HG03439 (cell line): ENCODE results near the gene SBF2.
"Not testable (repeated sequence)": the region's sequence is repeated elsewhere in the genome, so short reads cannot be mapped to it uniquely, and the experiment has no call there.

Source experiments
- ATAC-seq: cut with Tn5 transposase; IDR thresholded peaks from one replicate; pipeline ENCODE4 v1.9.1; 2021; ENCODE audit warnings: mild to moderate bottlenecking, moderate library complexity; ENCODE audit not compliant: unreplicated experiment

The SBF2 gene

DNA sequence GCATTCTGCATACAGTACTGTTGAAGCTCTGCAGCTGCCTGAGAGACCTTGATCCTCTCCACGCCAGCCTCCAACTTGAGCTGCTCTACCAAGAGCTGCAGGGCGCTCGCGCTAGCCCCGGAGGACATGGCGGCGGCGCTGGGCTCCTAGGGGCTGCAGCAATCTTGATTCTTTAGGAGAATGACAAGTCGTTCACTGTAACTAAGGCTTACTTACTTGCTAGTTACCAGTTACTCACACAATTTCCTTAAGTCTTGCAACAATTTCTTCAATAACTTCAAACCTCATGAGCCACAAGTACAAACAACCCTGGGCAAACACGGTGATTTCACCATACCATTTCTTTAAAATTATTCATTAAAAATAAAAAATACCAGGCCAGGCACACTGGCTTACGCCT is 21.9 kb downstream of the SBF2 start:
- no peak for ATAC-seq

GRCh38 chr11:10268746-10269488 is 25.1 kb downstream of the SBF2 start:
- no peak for ATAC-seq

DNA sequence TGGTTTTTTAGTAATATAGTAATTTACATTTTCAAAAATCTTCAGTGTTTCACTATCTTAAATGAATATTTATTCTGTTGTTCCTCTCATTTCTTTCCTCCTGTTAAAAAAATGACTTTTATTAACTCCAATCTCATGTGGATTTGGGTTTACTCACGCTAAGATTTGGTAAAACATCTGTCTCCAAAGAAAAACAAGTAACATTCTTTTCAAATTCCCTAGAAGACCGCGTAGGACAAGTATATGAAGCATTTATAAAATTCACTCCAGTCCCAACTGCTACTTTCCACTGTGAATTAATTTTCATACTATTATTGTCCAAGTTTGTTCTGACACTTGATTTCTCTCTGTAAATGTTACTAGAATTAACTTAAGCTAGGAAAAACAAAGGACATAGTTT is 26.2 kb downstream of the SBF2 start:
- ATAC-seq: no peak

DNA sequence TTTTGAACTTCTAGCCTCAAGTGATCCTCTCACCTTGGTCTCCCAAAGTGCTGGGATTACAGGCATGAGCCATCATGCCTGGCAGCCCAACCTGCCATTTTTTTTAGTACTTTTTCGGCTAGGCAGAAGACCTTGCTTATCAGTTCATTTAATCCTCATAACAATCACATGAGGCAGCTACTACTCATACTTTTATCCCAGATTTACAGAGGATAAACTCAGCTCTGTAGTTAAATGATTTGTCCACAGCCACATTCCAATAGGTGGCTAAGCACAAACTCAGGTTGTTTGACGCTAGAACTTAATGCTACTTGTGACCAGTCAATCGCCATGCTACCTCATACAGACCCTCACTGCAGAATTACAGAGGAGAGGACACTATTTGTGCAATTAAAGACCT is 28.1 kb downstream of the SBF2 start:
- ATAC-seq: no peak

GRCh38 chr11:10264716-10265115 is 29.3 kb downstream of the SBF2 start:
- ATAC-seq: not testable (repeated sequence)

- no peak for ATAC-seq
These were observed 30.1 kb downstream of the SBF2 start for GRCh38 chr11:10263929-10264328.

DNA sequence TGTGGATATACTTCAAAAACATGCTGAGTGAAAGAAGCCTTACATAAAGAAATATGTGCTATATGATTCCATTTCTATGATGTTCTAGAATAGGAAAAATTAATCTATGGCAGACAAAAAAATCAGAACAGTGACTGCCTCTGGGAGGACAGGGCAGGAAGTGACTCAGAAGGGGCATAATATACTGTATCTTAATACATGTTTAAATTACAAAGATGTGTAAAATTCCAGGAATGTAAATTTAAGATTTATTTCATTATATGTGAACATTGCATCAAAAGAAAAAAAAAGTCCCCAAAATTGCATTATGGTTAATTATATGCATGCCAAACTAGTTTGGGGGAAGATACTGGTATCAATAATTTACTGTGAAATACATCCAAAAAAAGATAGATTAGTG is 32.2 kb downstream of the SBF2 start:
- ATAC-seq: no peak

DNA sequence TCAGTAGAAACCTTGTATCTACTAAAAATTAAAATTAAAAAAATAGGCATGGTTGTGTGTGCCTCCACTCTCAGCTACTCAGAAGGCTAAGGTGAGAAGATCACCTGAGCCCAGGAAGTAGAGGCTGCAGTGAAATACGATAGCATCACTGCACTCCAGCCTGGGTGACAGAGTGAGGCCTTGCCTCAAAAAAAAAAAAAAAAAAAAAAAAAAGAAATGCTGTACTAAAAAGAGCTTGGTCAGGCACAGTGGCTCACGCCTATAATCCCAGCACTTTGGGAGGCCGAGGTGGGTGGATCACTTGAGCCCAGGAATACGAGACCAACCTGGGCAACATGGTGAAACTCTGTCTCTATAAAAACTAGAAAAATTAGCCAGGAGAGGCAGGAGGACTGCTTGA is 36.5 kb downstream of the SBF2 start:
- ATAC-seq: no peak

GRCh38 chr11:10255388-10256125 is 38.5 kb downstream of the SBF2 start:
- no peak for ATAC-seq

DNA sequence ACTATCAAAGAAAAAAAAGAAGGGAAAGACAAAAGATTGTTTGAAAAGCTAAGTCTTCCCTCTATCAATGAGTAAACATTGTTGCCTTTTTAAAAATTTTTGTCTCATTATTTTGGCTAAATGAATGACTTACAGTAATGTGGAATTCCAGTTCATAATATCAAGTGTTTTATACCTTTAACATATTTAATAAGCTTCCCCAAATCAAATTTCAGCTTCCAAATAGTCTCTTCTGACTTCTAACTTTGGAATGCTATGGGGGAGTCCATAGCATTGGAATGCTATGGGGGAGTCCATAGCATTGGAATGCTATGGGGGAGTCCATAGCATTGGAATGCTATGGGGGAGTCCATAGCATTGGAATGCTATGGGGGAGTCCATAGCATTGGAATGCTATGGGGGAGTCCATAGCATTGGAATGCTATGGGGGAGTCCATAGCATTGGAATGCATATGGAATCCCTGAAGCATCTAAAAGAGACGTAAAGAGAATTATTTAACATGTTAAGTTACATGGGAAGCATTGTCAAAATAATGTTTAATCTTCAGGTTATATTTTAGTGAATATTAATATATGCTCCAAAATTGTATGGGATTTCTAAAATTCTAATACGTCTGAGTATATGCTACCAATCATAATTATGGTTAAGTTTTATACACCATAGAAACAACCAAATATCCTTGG is 44.4 kb downstream of the SBF2 start:
- ATAC-seq: not testable (repeated sequence)

DNA sequence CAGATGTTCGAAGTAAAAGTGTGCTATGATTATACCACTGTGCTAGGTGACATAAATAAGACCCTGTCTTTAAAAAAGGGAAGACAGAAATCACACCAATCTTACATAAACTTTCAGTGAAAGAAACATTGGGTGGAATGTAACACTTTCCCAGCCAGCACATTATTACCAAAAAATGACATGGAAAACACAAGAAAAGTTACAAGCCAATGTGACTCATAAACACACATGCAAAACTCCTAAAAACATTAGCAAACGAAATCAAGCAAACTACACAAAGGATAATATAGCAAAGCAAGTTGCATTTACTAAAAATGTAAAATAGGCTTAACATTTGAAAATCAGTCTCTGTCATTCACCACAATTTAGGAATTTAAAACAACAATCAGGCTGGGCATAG is 47.0 kb downstream of the SBF2 start:
- no peak for ATAC-seq

- no peak for ATAC-seq
These were observed 50.0 kb downstream of the SBF2 start for GRCh38 chr11:10243896-10244575.

GRCh38 chr11:10236840-10237239 is 57.2 kb downstream of the SBF2 start:
- no peak for ATAC-seq

DNA sequence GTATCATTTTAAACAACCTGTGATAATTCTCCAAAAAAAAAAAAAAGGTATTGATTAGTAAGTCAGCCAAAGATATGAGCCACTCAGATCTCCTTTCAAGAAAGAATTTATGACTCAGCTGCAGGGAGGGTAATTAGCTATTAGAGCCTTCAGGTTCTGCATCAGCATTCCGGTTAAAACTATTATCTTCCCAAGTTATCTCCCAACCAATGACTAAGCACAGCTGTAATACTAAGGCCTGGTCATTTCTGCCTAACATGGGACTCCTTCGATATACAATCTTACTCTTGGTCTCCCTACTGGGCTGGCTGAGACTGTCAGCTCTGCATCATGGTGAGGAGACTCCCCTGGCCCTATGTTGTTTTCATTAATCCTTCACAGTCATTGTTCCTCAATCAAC is 60.4 kb downstream of the SBF2 start:
- no peak for ATAC-seq

- ATAC-seq: no peak
These were observed 61.3 kb downstream of the SBF2 start for GRCh38 chr11:10232756-10233155.

DNA sequence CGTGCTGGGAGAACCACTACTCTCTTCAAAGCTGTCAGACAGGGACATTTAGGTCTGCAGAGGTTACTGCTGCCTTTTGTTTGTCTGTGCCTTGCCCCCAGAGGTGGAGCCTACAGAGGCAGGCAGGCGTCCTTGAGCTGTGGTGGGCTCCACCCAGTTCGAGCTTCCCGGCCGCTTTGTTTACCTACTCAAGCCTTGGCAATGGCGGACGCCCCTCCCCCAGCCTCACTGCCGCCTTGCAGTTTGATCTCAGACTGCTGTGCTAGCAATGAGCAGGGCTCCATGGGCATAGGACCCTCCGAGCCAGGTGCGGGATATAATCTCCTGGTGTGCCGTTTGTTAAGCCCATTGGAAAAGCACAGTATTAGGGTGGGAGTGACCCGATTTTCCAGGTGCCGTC is 62.2 kb downstream of the SBF2 start:
- not testable (repeated sequence) for ATAC-seq

- no peak for ATAC-seq
These were observed 68.5 kb downstream of the SBF2 start for GRCh38 chr11:10225553-10225952.

DNA sequence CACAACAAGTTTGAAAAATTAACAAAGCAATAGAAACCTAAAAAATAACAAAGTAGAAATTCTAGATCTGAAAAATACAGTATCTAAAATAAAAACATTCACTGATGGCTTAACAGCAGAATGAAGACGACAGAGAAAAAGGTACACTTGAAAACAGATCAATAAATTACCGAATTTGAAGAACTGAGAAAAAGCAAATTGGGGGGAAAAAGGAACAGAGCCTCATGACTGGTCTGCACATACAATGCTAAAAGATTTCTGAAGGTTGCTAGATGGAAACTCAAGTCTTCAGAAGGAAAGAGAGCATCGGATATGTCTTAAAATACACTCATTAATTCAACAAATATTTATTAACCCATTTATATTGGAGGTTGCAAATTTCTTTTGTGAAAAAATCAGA is 71.6 kb downstream of the SBF2 start:
- no peak for ATAC-seq

DNA sequence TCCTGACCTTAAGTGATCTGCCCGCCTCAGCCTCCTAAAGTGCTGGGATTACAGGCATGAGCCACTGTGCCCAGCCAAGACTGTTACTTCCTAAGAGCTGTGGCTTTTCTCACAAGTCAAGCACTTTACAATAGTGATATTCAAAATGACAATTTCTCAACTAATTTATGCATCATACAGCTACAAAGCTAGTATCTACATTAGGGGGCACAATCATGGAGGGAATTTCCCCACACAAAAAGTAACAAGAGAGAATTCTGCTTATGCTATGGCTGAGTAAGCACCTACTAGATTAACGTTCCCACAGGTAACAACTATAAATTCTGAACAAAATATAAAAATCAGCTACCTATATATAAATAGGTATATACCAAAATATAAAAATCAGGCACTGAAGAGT is 72.7 kb downstream of the SBF2 start:
- no peak for ATAC-seq

DNA sequence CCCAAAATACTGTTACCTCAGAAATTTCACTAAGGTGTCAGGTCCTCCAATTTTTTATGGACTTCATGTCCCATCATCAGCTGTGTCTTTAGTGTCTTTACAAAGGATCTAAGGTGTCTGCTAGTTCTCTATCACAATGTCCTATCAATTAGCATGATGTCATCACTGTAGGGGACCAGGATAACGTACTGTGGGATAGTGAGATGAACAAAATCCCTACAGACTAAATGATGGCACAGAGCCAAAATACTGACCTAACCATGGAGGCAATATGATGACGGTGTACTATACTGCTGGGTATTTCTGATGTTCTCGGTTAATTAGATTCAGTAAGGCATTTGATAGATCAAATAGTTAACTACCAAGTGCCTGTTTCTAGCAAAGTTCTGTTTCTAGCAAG is 82.5 kb downstream of the SBF2 start:
- no peak for ATAC-seq

- no peak for ATAC-seq
These were observed 84.7 kb downstream of the SBF2 start for GRCh38 chr11:10209326-10209725.
